Kasumi-1 (cell line): ENCODE data around the gene DSCAML1.

ENCODE experiments used
- DNase-seq, 2 experiments: peaks; one replicate each; lab custom pipeline; 2025; lab: John Stamatoyannopoulos, UW

Gene DSCAML1

DNA sequence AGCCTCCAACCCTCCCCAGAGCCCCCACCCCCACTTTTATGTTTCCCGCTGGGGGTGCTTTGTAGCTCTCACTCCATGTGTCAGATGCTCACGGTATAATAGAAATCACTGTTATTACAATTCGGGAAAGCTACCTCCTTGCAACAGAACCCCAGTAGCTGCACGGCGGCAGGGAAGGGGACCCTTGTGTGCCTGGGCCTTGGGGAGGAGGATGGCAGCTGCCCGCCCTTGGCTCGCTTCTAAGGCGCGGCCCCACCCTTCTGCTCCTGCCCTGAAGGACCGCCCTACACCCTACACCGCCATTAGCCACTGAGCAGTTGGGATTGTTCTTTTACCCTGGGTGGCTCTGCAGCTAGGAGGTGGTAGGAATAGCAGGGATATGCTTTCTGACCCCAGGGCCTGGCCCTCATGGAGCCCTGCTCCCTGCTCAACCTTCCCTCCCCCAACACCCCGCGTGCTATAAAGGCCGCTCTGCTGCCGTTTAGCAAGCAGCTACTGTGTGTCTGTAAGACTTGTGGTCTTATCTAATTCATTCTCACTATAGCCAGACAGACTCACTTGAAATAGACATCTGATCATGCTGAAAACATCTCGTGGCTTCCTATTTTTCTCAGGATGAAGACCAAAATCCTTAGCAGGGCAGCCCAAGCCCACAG, 249.7 kb downstream of the DSCAML1 start:
- DNase-seq = no peak

DNA sequence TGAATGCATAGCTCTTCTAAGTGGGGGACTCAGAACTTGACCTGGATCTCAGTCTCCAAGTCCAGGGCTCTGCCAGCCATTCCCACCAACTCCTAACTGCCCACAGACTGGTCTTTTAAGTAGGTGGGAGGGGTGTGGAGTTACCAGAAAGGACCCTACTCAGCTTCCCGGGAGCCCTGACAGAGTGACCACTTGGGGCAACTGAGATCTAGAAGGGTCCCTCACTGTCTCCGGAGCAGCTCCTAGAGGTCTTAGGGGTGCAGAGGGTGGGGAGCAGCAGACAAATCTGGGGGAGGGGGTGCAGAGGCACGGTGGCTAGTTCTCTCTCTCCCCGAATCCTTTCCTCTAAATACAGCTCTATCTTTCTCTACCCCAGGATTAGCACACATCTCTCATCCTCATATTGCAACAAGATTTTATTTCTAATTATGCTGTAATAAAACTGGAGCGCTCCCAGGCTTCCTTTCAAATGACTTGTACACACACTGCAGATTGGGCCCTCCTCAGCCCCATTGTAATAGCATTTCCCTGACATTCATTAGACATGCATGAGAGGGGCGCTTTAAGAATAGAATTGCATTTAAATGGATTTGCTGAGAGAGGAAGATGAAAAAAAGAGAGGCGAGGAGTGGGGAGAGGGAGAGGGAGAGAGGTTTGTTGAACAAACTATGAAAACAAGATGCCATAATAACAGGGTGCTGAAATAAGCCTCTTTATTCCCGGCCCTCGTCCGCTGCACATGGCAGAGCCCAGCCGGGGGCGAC, 250.4 kb downstream of the DSCAML1 start:
- no peak for DNase-seq

DNA sequence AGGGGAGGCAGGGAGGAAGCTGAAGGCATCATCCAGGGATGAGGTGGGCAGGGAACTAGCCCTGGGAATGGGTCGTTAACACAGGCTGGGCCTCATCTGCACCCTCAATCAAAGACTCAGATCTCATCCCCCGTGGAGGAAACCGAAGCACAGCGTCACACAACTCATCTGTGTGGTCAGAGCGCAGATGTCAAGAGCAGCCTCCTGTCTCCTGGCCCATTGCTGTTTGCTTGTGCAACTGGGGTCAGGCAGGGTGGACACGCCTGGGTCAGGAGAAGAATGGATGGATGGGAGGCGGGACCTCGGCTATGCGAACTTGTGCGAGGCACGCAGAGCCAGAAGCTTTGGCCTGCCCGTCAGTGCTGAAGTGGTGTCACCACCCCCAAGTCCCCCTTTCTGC, 251.3 kb downstream of the DSCAML1 start:
- no peak for DNase-seq

DNA sequence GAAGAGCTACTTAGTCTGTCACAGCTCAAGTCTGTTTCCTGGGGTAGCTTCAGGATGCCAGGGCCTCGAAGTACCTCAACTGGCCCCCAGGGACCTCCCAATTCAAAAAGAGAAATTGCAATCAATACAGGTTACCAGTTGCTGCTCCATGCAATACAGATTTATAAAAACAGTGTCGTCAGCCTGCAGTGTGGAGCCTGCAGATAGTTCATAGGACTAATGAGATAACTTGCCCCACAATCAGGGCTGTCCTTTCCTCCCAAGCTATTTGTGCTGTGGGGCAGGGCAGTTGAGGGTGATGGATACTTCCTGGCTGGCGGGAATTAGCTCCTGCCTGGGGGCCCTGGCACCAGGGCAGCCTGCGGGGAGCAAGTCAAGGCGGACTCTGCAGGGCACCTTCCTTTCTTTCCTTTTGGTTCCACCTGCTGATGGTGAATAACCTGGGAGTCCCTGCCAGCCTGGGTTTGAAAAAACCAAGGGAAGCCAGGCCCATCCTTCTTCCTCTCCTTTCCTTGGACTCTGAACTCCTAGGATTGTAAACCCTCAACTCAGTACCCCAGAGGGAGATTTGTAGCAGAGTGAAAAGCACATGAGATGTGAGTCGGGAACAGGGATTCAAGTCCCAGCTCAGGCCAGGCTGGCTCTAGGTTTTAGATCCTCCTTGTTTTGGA, 252.8 kb downstream of the DSCAML1 start:
- DNase-seq = no peak

DNA sequence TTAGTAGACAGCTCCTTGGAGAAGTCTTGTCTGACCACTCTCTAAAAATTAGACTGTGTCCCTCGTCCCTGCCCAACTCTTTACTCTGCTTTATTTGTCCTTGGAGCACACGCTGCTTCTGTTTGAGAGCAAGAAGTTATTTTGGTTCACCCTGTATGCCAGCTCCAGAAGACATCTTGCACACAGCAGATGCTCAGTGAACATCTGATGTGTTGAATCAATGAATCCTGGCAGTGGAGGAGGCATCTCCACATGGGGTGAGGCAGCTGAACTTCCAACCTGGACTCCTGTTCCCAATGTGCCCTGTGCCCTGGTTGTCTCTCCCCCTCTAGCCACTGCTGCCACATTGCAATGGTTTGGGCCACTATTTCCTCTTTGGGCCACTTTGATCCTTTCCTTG, 255.8 kb downstream of the DSCAML1 start:
- no peak for DNase-seq

DNA sequence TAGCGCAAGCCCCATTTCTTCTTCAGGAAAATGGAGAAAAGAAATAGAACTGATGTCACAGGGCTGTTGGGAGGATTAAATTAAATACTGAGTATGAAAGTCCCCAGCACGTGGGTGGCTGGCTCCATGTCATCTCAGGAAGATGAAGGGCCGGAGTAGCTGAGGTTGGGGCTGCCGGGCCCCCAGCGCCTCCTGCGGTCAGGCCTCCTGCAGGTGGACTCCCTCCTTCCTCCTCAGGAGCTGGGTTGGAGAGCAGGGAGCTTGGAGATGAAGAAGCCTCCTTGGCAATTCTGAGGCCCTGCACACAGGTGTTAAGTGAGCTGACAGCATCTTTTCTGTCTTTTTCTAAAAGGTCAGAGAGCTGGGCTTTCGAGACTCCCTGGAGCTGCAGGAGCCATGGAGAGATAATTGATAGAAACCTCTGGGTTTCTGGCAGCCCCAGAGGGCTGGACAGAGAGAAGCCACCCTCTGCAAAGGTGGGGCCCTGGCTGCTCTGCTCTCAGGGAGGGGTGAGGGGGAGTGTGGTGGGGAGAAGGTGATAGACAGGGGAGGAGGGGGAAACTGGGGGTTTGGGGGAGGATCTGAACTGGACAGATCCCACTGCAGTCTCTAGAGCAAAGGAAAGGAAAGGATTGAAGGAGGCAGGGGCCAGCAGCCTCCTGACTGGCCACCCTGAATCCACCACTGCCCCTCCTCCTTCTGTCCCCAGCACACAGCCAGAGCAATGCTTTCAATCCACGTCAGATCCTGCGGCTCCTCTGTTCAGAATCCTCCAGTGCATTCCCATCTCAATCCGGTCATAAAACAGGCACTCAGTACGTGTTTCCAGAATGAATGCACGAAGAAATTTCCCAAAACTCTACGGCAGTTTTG, 258.5 kb downstream of the DSCAML1 start:
- no peak for DNase-seq

DNA sequence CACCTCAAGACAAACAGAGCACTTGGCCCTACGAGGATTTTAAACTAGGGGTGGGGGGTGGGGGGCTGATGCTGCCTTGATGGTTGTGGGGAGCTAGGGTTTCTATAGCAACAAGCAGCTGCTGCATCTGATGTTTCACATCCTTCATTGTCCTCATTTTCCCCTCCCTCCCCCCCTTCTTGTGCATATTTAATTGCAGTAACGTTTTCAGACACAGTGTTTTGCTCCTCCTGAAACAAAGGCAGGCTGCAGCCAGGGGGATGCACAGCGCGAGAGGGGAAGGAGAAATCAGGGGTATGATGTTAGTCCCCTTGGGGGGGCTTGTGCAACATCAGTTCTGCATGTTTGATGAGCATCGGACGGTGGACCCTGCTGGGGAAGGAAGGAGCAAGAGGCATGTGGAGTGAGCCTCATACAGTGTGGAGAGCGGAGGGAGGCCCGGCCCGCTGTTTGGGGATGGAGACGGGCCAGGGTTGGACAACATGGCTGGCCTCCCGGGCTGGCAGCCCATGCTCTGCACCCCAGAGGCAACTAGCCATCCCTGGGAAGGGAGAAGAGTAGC, 261.1 kb downstream of the DSCAML1 start:
- DNase-seq = no peak

DNA sequence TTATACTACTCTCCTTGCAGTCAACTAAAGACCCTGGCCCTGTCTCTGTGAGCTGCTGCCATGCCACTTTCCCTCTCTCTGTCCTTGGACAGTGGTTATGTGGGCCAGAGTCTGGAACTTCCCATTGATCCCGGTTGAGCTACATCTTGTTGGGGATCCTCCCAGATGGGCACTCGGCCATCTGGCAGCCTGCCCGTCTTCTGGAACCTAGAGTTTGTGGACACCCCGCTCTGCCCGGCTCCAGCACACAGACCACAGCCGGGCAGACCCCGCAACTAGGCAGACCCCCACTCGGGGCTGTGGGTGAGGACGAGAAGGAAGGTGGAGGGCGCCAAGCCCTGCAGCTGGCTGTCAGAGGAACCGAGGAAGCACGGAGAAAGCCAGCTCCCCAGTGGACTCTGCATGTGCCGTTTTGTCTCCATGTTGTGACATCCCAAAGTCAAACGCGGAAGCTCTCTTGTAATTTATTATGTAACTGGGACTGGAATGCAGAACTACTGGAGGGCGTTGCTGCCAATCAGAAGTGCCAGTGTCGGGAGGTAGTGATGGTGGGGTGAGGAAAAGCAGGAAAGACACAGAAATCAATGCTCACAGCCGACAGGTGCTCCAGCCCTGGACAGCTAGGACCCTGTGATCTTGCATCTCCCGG, 261.7 kb downstream of the DSCAML1 start:
- no peak for DNase-seq

DNA sequence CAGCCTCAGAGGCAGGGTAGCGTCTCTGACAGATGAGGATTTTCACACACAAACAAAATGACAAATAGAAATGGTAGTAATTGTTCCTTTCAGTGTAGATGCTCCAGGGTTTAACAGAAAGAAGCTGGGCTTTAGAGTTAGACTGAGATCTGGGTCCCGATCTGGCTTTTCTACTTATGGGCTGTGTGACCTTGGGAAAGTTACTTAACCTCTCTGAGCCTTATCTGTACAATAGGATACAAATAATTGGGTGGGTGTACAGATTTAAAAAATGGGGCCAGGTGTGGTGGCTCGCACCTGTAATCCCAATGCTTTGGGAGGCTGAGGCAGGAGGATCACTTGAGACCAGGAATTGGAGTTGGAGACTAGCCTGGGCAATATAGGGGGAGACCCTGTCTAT, 264.4 kb downstream of the DSCAML1 start:
- no peak for DNase-seq

DNA sequence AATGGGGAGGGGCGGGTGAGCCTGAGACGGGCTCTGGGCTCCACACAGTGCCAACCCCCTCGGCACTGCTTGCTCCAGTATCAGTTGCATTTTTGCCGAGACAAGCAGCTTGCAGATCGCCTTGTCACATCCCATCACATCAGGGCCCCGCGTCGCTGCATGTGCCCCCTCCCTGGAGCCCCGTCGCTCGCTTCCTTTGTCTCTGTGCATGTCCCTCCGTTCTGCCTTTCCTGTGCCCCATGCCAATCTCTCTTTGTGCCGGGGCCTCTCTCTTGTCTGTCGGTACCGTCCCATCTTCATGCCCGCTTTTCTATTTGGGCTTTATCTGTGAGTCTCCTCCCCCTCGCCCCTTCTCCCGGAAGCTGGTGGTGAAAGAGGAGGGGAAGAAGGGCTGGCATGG, 267.2 kb downstream of the DSCAML1 start:
- no peak for DNase-seq

DNA sequence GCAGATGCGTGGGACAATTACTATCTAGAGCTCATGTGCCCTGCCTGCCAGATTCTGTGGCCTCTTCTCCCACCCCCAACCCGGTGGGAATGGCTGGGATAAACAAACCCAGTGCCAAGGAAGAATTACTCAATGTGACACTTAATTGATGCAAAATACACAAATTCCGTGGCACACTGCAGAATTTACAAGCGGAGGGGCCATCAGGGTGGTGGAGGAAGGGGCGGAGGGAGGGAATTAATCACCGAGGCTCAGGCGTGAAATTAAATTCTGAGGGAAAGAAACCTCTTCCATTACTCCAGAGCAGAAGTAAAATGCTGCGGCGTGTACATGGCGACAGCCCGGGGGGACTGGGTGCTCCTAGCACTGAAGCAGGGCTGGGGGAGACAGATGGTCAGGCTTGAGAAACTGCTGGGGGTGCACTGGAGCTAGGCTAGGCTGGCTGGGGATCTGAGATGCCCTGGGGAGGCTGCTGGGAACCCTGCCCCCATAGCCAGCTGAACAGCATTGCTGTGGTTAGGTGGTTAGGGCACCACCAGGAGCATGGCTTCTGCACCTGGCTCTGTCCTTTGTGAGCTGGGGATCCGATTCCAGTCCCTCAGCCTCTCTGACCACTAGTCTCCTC, 268.8 kb downstream of the DSCAML1 start:
- no peak for DNase-seq

DNA sequence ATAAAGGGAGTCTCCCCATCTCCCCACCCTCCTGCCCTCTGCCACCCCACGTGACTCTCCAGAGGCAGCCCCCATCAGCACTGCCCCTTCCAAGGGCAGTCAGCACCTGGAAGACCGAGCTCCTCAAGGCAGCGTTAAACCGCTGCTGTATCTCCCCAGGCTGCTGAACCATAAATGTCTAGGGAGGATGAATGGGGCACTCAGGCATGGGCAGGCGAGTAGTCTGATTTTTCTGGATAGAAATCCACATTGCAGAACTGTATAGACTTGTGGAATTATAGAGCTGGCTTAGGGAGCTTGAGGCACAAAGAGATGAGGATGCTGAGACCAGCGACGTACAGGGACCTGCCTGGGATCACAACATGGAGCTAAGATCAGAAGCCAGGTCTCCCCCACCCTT, 269.7 kb downstream of the DSCAML1 start:
- no peak for DNase-seq

DNA sequence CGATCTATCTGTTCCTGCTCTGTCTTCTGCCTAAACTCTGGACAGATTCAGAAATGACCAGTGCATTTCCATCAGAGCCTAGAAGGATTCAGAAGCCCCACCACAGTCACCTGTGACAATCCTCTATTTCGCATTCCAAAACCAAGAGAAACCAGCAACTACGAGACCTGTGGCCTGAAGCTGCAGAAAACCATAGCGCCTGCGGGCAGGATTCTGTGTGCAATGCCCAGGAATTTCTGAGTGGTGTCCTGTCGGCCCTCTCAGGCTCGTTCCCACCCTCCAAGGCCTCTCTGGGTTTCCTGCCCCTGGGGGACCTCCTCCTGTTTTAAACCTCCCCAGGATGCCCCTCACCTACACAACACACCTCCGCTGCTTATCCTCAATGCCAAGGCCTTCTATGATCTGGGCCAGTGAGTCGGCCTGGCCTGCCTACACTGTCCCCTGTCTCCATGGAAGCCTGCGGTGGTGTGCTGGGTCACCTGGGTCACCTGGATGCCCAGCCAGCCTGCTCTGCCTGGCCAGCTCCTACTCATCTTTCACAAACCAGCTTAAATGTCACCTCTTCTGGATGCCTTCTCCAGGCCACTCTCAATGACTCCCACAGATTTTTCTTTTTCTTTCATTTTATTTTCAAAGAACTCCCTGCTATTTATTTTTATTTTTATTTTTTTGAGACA, 271.0 kb downstream of the DSCAML1 start:
- no peak for DNase-seq

DNA sequence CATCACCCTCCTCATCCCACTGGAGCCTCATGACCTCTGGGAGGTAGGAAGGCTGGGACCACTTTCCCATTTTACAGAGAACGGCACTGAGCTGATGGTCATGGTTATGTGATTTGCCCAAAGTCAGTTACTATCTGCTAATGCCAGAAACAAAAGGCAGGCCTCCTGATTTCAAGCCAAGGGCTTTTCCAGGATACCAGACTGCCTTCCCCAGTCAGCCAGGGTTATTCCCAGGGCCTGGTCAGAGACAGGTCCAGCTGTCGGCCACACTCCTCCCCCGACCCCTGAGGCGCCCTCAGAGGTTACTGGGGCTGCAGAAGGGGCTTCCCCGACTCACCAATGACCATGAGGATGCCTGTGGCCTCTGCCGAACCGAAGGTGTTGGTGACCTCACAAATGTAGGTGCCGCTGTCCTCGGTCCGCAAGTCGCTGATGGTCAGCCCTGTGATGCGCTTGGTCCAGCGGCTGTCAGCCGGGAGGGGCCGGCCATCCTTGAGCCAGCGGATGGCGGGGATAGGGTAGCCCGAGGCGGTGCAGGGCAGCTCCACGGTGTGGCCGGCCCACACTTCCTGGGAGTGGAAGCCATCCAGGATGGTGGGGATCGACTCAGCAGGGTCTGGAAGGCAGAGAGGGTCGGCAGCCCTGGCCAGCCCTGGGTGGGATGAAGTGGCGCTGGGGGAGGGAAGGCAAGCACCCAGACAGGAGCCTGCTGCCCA, 272.4 kb downstream of the DSCAML1 start:
- no peak for DNase-seq

DNA sequence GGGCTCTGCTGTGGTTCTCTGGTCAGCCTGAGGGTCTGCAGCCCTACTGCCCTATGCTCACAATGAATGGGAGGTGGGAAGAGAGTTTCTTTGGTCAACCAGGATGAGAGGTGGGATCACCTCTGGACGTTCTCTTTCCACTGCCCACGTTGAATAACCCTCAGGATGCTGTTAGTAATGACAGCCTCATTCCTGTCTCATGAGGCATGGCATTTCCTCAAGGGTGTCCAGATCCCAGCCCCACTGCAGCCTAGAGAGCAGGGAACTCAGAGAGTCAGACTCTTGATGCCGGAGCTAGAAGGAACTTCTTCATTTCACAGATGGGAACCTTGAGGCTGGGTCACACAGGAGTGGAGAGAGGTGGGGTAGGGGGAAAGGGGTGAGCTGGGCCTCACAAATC, 273.3 kb downstream of the DSCAML1 start:
- DNase-seq = no peak

DNA sequence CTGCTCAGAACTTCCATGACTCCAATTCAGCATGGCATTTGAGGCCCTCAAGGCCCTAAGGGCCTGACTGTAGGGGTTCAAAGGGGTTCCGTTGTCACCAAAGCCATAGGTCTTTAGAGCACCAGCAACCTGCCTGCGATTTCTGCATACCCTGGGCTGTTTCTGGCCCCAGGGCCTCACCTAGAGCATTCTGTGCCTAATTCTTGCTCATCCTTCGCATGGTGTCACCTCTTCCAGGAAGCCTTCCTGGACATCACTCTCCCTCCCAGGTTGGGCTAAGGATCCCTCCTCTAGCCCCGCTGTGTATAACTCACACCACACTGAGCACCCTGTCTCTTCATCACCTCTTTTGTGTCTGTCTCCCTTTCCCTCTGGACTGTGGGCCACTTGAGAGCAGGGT, 275.0 kb downstream of the DSCAML1 start:
- DNase-seq = no peak

DNA sequence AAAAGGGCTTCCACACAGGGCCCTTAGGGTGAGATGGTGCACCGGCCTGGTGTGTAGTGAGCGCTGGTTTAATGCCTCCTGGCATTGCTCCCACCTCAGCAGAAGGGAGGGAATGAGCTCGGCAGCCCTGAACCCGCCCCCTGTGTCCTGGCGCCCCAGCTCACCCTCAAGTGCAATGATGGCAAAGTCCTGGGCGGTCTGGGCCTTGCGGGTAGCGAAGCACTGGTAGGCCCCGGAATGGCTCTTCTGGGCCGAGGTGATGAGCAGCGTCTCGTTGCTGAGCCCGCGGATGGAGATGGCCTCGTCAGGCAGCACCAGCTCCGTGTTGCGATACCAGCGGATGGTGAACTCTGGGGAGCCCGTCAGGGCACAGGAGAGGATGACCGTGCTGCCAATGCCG, 276.1 kb downstream of the DSCAML1 start:
- no peak for DNase-seq

DNA sequence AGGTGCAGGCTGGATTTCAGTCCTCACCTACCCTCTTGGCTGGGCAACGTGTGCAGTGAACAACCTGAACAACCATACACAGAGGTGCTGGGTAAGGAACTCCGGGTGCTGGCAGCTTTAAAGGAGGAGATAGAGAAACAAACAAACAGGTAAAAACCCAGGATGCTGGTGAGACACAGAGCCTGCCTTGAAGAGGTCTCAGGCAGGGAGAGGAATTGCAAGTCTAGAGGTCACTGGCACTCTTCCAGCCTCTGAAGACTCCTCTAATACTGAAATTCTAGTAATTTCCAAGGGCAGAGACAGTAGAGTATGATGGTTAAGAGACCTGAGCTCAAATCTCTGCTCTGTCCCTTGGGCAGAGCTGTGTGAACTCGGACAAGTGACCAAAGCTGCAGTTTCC, 276.8 kb downstream of the DSCAML1 start:
- DNase-seq = no peak

DNA sequence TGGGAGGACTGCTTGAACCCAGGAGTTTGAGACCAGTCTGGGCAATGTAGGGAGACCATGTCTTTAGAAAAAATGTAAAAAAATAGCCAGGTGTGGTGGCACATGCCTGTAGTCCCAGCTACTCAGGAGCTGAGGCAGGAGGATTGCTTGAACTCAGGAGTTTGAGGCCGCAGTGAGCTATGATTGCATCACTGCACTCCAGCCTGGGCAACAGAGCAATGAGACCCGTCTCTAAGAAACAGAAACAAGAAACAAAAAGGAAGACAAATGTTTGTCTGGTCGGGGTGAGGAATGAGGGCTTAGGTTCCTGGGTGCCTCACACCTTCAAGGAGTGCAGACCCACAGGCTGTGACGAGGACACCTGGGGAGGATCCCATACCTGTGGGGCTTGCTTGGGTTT, 277.4 kb downstream of the DSCAML1 start:
- DNase-seq = no peak

DNA sequence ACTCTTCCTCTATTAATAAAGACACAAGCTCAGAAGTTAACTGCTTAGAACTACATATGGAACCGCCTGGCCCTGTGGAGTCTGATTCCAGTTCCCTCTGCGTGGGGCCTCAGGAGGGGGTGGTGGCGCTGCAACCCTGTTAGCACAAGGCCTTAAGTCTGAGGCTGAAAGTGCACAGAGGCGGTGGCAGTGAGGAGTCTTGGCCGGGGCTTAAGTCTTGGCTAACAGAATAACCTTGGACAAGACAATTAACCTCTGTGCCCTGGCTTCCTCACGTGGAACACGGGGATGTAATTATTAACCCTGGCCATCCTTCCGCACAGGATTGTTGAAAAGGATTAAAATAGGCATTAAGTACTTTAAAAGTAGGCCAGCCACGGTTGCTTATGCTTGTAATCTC, 277.8 kb downstream of the DSCAML1 start:
- DNase-seq = no peak
